Upper lobe of right lung (tissue), 1 donor: Measurements from ENCODE around the gene FMC1. TPM values are rescaled to one million over a fixed set of nuclear protein-coding genes. Genes with fewer than 3 reads are reported as not detected.

Experiments used
- ATAC-seq: fragments of 200-7000 bp; cut with Tn5 transposase; one replicate; pipeline ENCODE4 v1.9.1; 2020; ENCODE audit warnings: mild to moderate bottlenecking, moderate library complexity
- DNase-seq: peaks from one replicate; pipeline ENCODE4 v3.0.0-alpha.2; 2020
- H3K27ac ChIP-seq: fragments of 200-600 bp; one replicate; pipeline ENCODE4 v1.8.0; 2022
- H3K27me3 ChIP-seq: fragments of 200-600 bp; one replicate; pipeline ENCODE4 v1.8.0; 2022; ENCODE audit warnings: mild to moderate bottlenecking
- H3K36me3 ChIP-seq: fragments of 200-600 bp; one replicate; pipeline ENCODE4 v1.8.0; 2022
- H3K4me1 ChIP-seq: fragments of 200-600 bp; one replicate; pipeline ENCODE4 v1.8.0; 2022
- H3K4me3 ChIP-seq: fragments of 200-600 bp; one replicate; pipeline ENCODE4 v1.8.0; 2022; ENCODE audit warnings: mild to moderate bottlenecking
- H3K9me3 ChIP-seq: fragments of 200-600 bp; one replicate; pipeline ENCODE4 v1.8.0; 2022
- CTCF ChIP-seq: fragments of 200-600 bp; IDR thresholded peaks from one replicate; pipeline ENCODE4 v1.8.0; 2022; ENCODE audit warnings: antibody characterized with exemption
- intact Hi-C: fragments of 100-400 bp; cut with DNase I; formaldehyde crosslinking; loops from one replicate; pipeline ENCODE4 v1.11.0; 2022
- long read RNA-seq: library from polyadenylated mRNA; unstranded; transcript quantifications from one replicate; pipeline ENCODE4 v2.0.0, GENCODE V29; 2021
- total RNA-seq: library from RNA; stranded (reverse); fragmentation: NEBNext Ultra II Directional; extraction: Animal tissue kit (Norgen Biotek cat#: 25700); gene quantifications from one replicate; pipeline ENCODE4 v1.2.1, GENCODE V29; 2021
- donor health status: DM: no; HTN: yes; CAD: no; lungs with severe emphysema.

The FMC1 gene
- total RNA-seq, result 11.4 TPM
- long read RNA-seq, transcript FMC1-201 (2 exons, 1,210 nt), result major isoform, 7 of 7 reads
- long read RNA-seq, partial matches to known transcripts, result 0 of 7 reads
- long read RNA-seq, other reads (novel, unspliced or antisense), result 0 of 7 reads

- peak; percentile 85 for ATAC-seq
- intact Hi-C loops, result no loop called here
- H3K4me3 ChIP-seq, result peak within 1 kb of the TSS; percentile 90
- peak; percentile 94 for DNase-seq
- H3K27me3 ChIP-seq, result no peaks in the 10 kb centered on the region
- peak within 1 kb of the TSS; percentile 100 for H3K27ac ChIP-seq
- TF ChIP-seq CTCF, result peak; percentile 57
- peaks cover 6% of the 10 kb centered on the region for H3K4me1 ChIP-seq
- H3K9me3 ChIP-seq, result no peaks in the 10 kb centered on the region
- H3K36me3 ChIP-seq, result peaks cover 11% of the 10 kb centered on the region
Observed at GRCh38 chr7:139341058-139341775, at the start of gene FMC1. Gene FMC1, plus strand, starts transcription at chr7:139341337. Its CDS starts 48 bp downstream, at chr7:139341385.

GRCh38 chr7:139292821-139293220 is 48.3 kb upstream of the FMC1 start:
- no peak for DNase-seq
- no peak for ATAC-seq
- H3K36me3 ChIP-seq, result peaks cover 54% of the 10 kb centered on the region
- H3K27ac ChIP-seq, result no peak overlapping the region
- intact Hi-C loops, result no loop called here
- H3K9me3 ChIP-seq, result no peaks in the 10 kb centered on the region
- no peaks in the 10 kb centered on the region for H3K4me1 ChIP-seq
- H3K4me3 ChIP-seq, result no peak overlapping the region
- no peaks in the 10 kb centered on the region for H3K27me3 ChIP-seq
- no peak for TF ChIP-seq CTCF

- Histone ChIP-seq H3K4me1 (no peaks in the 10 kb centered on the region), H3K4me3 (no peak overlapping the region), H3K36me3 (peaks cover 56% of the 10 kb centered on the region), H3K27ac (no peak overlapping the region), H3K9me3 (no peaks in the 10 kb centered on the region), H3K27me3 (no peaks in the 10 kb centered on the region)
- TF ChIP-seq CTCF, result no peak
- DNase-seq (no peak), ATAC-seq (no peak)
- intact Hi-C loops, result no loop called here
Observed at GRCh38 chr7:139293534-139293933, 47.6 kb upstream of the FMC1 start.

- Histone ChIP-seq H3K27me3 (no peaks in the 10 kb centered on the region), H3K9me3 (no peaks in the 10 kb centered on the region), H3K4me1 (no peaks in the 10 kb centered on the region), H3K36me3 (peaks cover 64% of the 10 kb centered on the region), H3K4me3 (no peak overlapping the region), H3K27ac (no peak overlapping the region)
- DNase-seq (no peak), ATAC-seq (no peak)
- intact Hi-C loops, result no loop called here
- TF ChIP-seq CTCF, result no peak
Observed at GRCh38 chr7:139294241-139294640, 46.9 kb upstream of the FMC1 start.

GRCh38 chr7:139294951-139295575 is 46.1 kb upstream of the FMC1 start:
- H3K27ac ChIP-seq, result no peak overlapping the region
- H3K36me3 ChIP-seq, result peaks cover 65% of the 10 kb centered on the region
- H3K4me3 ChIP-seq, result no peak overlapping the region
- TF ChIP-seq CTCF, result no peak
- DNase-seq, result no peak
- no peaks in the 10 kb centered on the region for H3K4me1 ChIP-seq
- ATAC-seq, result no peak
- intact Hi-C loops, result no loop called here
- H3K9me3 ChIP-seq, result no peaks in the 10 kb centered on the region
- H3K27me3 ChIP-seq, result no peaks in the 10 kb centered on the region
